ENCODE data around the gene SCYL2.

The SCYL2 gene

DNA sequence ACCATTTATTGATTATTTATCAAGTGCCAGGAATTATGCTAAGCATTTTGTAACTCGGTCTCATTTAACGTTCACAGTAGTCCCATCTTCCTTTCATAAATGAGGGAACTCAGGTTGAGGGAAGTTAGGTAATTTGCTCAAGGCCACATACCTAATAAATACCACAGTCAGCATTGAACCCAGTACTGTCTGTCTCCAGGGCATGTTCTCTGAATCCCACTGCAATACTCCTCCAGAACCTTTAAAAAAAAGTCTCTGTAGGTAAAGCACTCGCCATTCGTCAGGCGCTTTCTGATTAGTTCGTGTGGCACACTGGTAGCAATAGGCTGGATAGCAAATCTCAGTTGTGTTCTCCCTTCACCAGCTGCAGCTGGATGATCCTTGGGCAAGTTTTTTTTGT is 104.2 kb downstream of the SCYL2 start:
- Histone ChIP-seq H3K79me2 (ENCODE audit: insufficient read depth, low read depth) (no peaks in the 10 kb centered on the region), H3K27me3 (ENCODE audit: insufficient read depth, low read depth) (no peaks in the 10 kb centered on the region), H4K20me1 (ENCODE audit: insufficient read depth) (no peaks in the 10 kb centered on the region), H3K36me3 (ENCODE audit: insufficient read depth) (no peaks in the 10 kb centered on the region), H3K4me1 (ENCODE audit: low read depth, poor library complexity, severe bottlenecking) (no peaks in the 10 kb centered on the region), H3K27ac (no peak overlapping the region), H3K4me3 (IDR thresholded peaks at IDR 0.05; ENCODE audit: insufficient read depth, low read depth, low read length) (no peak overlapping the region), H2AFZ (ENCODE audit: low read depth) (no peak overlapping the region), H3K9ac (no peak overlapping the region), H3K4me2 (no peak overlapping the region)
- TF ChIP-seq, protein P1, sequence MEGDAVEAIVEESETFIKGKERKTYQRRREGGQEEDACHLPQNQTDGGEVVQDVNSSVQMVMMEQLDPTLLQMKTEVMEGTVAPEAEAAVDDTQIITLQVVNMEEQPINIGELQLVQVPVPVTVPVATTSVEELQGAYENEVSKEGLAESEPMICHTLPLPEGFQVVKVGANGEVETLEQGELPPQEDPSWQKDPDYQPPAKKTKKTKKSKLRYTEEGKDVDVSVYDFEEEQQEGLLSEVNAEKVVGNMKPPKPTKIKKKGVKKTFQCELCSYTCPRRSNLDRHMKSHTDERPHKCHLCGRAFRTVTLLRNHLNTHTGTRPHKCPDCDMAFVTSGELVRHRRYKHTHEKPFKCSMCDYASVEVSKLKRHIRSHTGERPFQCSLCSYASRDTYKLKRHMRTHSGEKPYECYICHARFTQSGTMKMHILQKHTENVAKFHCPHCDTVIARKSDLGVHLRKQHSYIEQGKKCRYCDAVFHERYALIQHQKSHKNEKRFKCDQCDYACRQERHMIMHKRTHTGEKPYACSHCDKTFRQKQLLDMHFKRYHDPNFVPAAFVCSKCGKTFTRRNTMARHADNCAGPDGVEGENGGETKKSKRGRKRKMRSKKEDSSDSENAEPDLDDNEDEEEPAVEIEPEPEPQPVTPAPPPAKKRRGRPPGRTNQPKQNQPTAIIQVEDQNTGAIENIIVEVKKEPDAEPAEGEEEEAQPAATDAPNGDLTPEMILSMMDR (conservative IDR thresholded peaks at IDR 0.05; ENCODE audit: low read depth, low read length): no peak

DNA sequence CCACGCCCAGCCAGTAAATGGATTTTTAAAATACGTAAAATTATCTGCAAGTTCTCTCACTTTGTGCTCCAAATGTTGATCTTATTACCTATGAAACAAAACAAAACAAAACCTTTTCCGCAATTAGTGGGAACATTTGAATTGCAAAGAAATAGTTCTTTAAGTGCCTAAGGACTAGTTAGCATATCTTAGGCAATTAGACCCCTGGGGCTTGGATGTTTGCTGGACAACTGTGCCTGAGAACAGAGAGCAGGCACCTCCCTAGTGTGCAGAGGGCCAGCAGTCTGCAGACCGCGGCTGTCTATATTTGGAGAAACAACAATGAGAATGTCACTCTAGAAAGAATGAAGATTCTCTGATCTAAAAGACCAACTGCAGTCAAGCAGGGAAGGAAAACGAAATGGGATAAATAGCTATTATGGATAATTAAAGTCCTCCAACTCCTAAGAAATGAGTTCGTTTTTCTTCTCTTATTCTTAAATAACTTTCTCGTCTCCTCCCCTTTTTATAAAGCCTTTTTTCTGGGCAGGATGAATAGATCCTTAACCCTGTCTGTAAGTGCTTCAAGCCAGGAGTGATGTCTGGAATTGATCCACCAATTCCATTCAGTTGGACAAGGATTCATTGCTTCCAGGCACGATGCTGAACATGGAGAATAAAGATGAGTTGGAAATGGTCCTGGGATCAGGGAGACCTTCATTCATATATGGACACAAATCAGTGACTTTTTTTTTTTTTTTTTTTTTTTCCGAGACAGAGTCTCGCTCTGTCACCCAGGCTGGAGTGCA is 106.1 kb downstream of the SCYL2 start:
- Histone ChIP-seq H3K27me3 (ENCODE audit: insufficient read depth, low read depth) (no peaks in the 10 kb centered on the region), H4K20me1 (ENCODE audit: insufficient read depth) (no peaks in the 10 kb centered on the region), H3K36me3 (ENCODE audit: insufficient read depth) (no peaks in the 10 kb centered on the region), H3K4me2 (no peak overlapping the region), H3K9ac (no peak overlapping the region), H3K79me2 (ENCODE audit: insufficient read depth, low read depth) (no peaks in the 10 kb centered on the region), H3K4me3 (IDR thresholded peaks at IDR 0.05; ENCODE audit: insufficient read depth, low read depth, low read length) (no peak overlapping the region), H3K27ac (no peak overlapping the region), H2AFZ (ENCODE audit: low read depth) (no peak overlapping the region), H3K4me1 (ENCODE audit: low read depth, poor library complexity, severe bottlenecking) (no peaks in the 10 kb centered on the region)
- TF ChIP-seq, protein P1 (conservative IDR thresholded peaks at IDR 0.05; ENCODE audit: low read depth, low read length): no peak

DNA sequence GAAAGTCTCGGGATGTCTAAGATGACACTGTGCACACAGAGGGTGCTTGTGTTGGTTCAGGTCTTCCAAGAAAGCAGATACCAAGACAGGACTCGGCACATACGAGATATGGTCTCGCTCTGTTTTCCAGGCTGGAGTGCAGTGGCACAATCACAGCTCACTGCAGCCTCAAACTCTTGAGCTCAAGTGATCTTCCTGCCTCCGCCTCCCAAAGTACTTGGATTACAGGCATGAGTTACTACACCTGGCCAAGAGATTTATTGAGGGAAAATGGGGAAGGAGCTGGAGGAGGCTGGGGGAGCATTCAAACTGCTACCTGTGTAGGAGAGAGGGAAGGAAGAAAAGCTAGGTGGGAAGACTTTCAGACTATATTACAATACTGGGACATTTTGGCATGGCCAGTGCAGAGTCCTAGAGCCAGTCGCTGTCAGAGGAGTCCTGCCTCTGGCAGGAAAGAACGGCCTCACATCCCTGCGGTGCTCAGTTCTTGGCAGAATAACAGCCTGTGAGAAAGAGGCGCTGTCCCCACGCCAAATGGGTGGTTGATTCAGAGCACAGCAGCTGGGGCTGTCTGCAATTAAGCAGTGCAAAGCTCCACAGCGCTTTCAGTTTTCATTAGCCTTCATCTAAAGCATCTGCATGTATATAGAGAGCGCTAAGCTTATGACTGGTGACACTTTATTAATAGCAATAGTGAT is 108.2 kb downstream of the SCYL2 start:
- H2AFZ ChIP-seq (ENCODE audit: low read depth): no peak overlapping the region
- no peaks in the 10 kb centered on the region for H3K27me3 ChIP-seq (ENCODE audit: insufficient read depth, low read depth)
- no peak overlapping the region for H3K27ac ChIP-seq
- H3K36me3 ChIP-seq (ENCODE audit: insufficient read depth): no peaks in the 10 kb centered on the region
- no peak overlapping the region for H3K4me2 ChIP-seq
- no peaks in the 10 kb centered on the region for H3K79me2 ChIP-seq (ENCODE audit: insufficient read depth, low read depth)
- TF ChIP-seq, protein P1 (conservative IDR thresholded peaks at IDR 0.05; ENCODE audit: low read depth, low read length): no peak
- no peak overlapping the region for H3K4me3 ChIP-seq (IDR thresholded peaks at IDR 0.05; ENCODE audit: insufficient read depth, low read depth, low read length)
- no peaks in the 10 kb centered on the region for H3K4me1 ChIP-seq (ENCODE audit: low read depth, poor library complexity, severe bottlenecking)
- H3K9ac ChIP-seq: no peak overlapping the region
- no peaks in the 10 kb centered on the region for H4K20me1 ChIP-seq (ENCODE audit: insufficient read depth)

DNA sequence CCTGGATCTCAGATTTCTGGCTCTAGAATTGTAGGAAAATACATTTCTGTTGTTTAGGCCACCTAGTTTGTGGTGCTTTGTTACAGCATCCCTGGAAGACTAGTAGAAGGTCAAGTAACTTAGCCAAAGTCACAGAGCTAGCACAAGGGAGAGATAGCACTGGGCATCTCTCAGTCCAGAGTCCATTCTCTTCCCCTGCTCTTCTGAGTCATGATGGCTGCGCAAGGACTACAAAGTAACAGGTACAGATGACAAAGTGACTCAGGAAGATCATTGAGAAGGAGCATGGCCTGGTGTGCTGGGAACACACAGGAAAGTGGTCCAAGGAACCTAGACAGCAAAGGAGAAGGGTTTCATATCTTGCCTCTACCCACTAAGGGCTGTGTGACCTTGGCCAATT is 109.2 kb downstream of the SCYL2 start:
- no peak overlapping the region for H3K4me2 ChIP-seq
- TF ChIP-seq, protein P1 (conservative IDR thresholded peaks at IDR 0.05; ENCODE audit: low read depth, low read length): no peak
- no peak overlapping the region for H3K9ac ChIP-seq
- H3K4me3 ChIP-seq (IDR thresholded peaks at IDR 0.05; ENCODE audit: insufficient read depth, low read depth, low read length): no peak overlapping the region
- H3K27ac ChIP-seq: no peak overlapping the region
- no peaks in the 10 kb centered on the region for H3K27me3 ChIP-seq (ENCODE audit: insufficient read depth, low read depth)
- H4K20me1 ChIP-seq (ENCODE audit: insufficient read depth): no peaks in the 10 kb centered on the region
- no peaks in the 10 kb centered on the region for H3K36me3 ChIP-seq (ENCODE audit: insufficient read depth)
- no peaks in the 10 kb centered on the region for H3K79me2 ChIP-seq (ENCODE audit: insufficient read depth, low read depth)
- H2AFZ ChIP-seq (ENCODE audit: low read depth): no peak overlapping the region
- no peaks in the 10 kb centered on the region for H3K4me1 ChIP-seq (ENCODE audit: low read depth, poor library complexity, severe bottlenecking)

Data from KMS-11 (cell line).